SK-N-SH (cell line): ENCODE results near the gene MYO15B.

Experiments used
- CTCF ChIP-seq: fragments of 200-600 bp; sonication (generic); IDR thresholded peaks from 2 replicates; pipeline ENCODE4 v1.6.1; 2017; ENCODE audit warnings: antibody characterized with exemption, mild to moderate bottlenecking, moderate library complexity
- EP300 ChIP-seq, 2 experiments: IDR thresholded peaks; 2 replicates each; pipeline versions ENCODE4 v1.4.0 to v1.6.1; 2012; ENCODE audit warnings: borderline replicate concordance in 1 of 2, low read depth in 1 of 2, low read length in 1 of 2
- EZH2phosphoT487 ChIP-seq: fragments of 200-600 bp; sonication (generic); IDR thresholded peaks from 2 replicates; pipeline ENCODE4 v1.6.1; 2017; ENCODE audit warnings: low read depth, mixed run types, mild to moderate bottlenecking, antibody characterized with exemption, moderate library complexity, borderline replicate concordance
- JUND ChIP-seq: IDR thresholded peaks from 2 replicates; pipeline ENCODE4 v1.4.0; 2012
- POLR2AphosphoS5 ChIP-seq: IDR thresholded peaks from 2 replicates; pipeline ENCODE4 v1.6.1; 2012; ENCODE audit warnings: low read depth, low read length
- REST ChIP-seq: IDR thresholded peaks from 2 replicates; pipeline ENCODE4 v1.6.1; 2012; ENCODE audit warnings: mild to moderate bottlenecking, low read depth, low read length, moderate library complexity
- RXRA ChIP-seq: IDR thresholded peaks from 2 replicates; pipeline ENCODE4 v1.4.0; 2012; ENCODE audit warnings: low read depth, mild to moderate bottlenecking, borderline replicate concordance
- SIN3A ChIP-seq: IDR thresholded peaks from 2 replicates; pipeline ENCODE4 v1.6.1; 2012; ENCODE audit warnings: low read depth, mild to moderate bottlenecking, low read length, moderate library complexity, borderline replicate concordance

DNA sequence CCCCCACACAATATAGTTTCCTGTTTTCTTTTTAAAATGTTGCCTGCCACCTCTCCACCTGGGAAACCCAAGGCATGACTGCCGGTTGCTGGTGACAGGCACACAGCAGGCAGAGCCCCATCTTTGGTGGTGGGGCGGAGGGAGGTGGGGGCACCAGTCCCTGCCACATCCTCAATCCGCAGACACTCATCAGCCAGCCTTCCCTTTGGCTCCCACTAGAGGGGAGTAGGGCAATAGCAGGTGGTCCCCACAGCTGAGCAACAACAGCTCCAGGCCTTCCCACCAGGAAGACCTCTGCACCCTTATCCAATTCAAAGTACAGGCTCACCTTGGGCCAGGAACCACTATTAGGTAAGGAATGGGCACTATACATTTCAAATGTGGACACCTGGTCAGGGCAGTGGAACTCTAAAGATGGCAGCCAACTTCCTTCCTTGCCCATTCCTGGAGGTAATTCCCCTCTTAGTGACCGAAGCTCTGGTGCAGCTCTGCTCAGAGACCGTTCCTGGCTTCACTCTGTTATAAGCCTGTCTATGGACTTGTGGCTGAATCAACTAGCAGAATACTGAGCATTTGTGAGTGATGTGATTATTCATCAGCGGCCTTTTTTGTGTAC, 65.4 kb downstream of the MYO15B start:
- TF ChIP-seq POLR2AphosphoS5 (no peak), CTCF (peak; percentile 87), EZH2phosphoT487 (no peak), REST (no peak), SIN3A (no peak), EP300 (IDR thresholded peaks at IDR 0.05; ENCODE audit: borderline replicate concordance in 1 of 2, low read depth in 1 of 2, low read length in 1 of 2) (no peak), RXRA (no peak), JUND (no peak)
